ENCODE results near the gene AQP6.

Gene AQP6

GRCh38 chr12:50018154-50018553 lies 45.4 kb downstream of the AQP6 start:
- in situ Hi-C loops (cut with HindIII; ENCODE audit: low sequenced_read_pairs) = no loop called here
- TF ChIP-seq, protein P1, sequence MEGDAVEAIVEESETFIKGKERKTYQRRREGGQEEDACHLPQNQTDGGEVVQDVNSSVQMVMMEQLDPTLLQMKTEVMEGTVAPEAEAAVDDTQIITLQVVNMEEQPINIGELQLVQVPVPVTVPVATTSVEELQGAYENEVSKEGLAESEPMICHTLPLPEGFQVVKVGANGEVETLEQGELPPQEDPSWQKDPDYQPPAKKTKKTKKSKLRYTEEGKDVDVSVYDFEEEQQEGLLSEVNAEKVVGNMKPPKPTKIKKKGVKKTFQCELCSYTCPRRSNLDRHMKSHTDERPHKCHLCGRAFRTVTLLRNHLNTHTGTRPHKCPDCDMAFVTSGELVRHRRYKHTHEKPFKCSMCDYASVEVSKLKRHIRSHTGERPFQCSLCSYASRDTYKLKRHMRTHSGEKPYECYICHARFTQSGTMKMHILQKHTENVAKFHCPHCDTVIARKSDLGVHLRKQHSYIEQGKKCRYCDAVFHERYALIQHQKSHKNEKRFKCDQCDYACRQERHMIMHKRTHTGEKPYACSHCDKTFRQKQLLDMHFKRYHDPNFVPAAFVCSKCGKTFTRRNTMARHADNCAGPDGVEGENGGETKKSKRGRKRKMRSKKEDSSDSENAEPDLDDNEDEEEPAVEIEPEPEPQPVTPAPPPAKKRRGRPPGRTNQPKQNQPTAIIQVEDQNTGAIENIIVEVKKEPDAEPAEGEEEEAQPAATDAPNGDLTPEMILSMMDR (IDR thresholded peaks at IDR 0.05; ENCODE audit: low read depth, low read length) = no peak
- H3K4me3 ChIP-seq (ENCODE audit: low read depth, low read length) = no peak overlapping the region
- DNase-seq (ENCODE audit: low read depth, low spot score) = no peak

- in situ Hi-C loops (cut with HindIII; ENCODE audit: low sequenced_read_pairs) = no loop called here
- TF ChIP-seq, protein P1 (IDR thresholded peaks at IDR 0.05; ENCODE audit: low read depth, low read length) = no peak
- no peak for DNase-seq (ENCODE audit: low read depth, low spot score)
- H3K4me3 ChIP-seq (ENCODE audit: low read depth, low read length) = no peak overlapping the region
Observed at GRCh38 chr12:50018968-50019367, 46.2 kb downstream of the AQP6 start.

DNA sequence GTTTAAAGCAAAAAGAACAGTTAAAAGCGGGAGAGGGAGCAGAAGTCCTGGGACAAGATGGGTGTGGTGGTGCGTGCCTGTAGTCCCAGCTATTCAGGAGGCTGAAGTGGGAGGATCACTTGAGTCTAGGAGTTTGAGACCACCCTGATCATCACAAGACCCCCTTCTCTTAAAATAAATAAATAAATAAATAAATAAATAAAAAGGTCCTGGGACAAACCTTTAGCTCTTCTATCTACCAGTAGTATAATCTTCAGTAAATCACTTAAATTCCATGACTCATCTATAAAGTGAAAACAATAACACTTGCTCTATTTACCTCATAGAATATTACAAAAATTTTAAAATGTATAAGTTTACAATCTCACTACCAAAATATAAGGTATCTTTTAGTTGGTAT lies 46.8 kb downstream of the AQP6 start:
- in situ Hi-C loops (cut with HindIII; ENCODE audit: low sequenced_read_pairs) = no loop called here
- no peak overlapping the region for H3K4me3 ChIP-seq (ENCODE audit: low read depth, low read length)
- TF ChIP-seq, protein P1 (IDR thresholded peaks at IDR 0.05; ENCODE audit: low read depth, low read length) = no peak
- DNase-seq (ENCODE audit: low read depth, low spot score) = no peak

GRCh38 chr12:50021031-50021430 lies 48.3 kb downstream of the AQP6 start:
- DNase-seq (ENCODE audit: low read depth, low spot score) = no peak
- in situ Hi-C loops (cut with HindIII; ENCODE audit: low sequenced_read_pairs) = no loop called here
- H3K4me3 ChIP-seq (ENCODE audit: low read depth, low read length) = no peak overlapping the region
- TF ChIP-seq, protein P1 (IDR thresholded peaks at IDR 0.05; ENCODE audit: low read depth, low read length) = no peak

GRCh38 chr12:50022903-50023302 lies 50.2 kb downstream of the AQP6 start:
- in situ Hi-C loops (cut with HindIII; ENCODE audit: low sequenced_read_pairs) = no loop called here
- no peak overlapping the region for H3K4me3 ChIP-seq (ENCODE audit: low read depth, low read length)
- TF ChIP-seq, protein P1 (IDR thresholded peaks at IDR 0.05; ENCODE audit: low read depth, low read length) = no peak
- no peak for DNase-seq (ENCODE audit: low read depth, low spot score)

DNA sequence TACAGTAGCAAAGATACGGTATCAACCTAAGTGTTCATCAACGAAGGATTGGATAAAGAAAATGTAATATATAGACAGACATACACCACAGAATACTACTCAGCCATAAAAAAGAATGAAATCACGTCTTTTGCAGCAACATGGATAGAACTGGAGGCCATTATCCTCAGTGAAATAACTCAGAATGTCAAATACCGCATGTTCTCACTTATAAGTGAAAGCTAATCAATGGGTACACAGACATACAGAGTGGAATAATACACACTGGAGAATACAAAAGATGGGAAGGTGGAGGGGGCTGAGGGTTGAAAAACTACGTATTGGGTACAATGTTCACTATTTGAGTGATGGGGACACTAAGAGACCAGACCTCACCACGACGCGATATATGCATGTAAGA lies 51.5 kb downstream of the AQP6 start:
- no peak for DNase-seq (ENCODE audit: low read depth, low spot score)
- peak overlapping the region; percentile 94 for H3K4me3 ChIP-seq (ENCODE audit: low read depth, low read length)
- in situ Hi-C loops (cut with HindIII; ENCODE audit: low sequenced_read_pairs) = no loop called here
- TF ChIP-seq, protein P1 (IDR thresholded peaks at IDR 0.05; ENCODE audit: low read depth, low read length) = no peak

DNA sequence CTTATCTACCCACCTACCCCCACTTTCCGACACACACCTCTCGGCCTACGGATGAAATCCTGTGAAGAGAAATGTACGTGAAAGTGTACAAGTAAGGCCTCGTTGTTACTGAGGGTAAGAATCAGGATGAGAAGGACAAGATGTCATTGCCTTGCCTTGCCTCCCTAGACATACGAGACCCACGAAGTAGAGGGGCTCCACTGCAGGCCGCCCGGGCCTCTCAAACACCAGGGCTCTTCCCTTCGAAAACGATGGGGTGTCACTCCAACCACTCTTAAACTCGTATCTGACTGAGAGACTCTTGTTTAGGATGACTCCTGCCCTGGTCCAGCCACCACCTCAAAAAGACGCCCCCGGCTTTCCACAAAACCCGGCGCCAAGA lies 52.0 kb downstream of the AQP6 start:
- peak overlapping the region; percentile 94 for H3K4me3 ChIP-seq (ENCODE audit: low read depth, low read length)
- TF ChIP-seq, protein P1 (IDR thresholded peaks at IDR 0.05; ENCODE audit: low read depth, low read length) = no peak
- DNase-seq (ENCODE audit: low read depth, low spot score) = no peak
- in situ Hi-C loops (cut with HindIII; ENCODE audit: low sequenced_read_pairs) = no loop called here
